H1 (cell line): ENCODE data around the gene NIPSNAP2. TPM values are rescaled to one million over a fixed set of nuclear protein-coding genes. Genes with fewer than 3 reads are reported as not detected.

Source experiments
- CHD1 ChIP-seq: IDR thresholded peaks from 2 replicates; pipeline ENCODE4 v1.6.1; 2012; ENCODE audit warnings: low read depth, low read length, improper control_type of control experiment
- CHD2 ChIP-seq: IDR thresholded peaks from 2 replicates; pipeline ENCODE4 v1.6.1; 2012; ENCODE audit warnings: low read length, improper control_type of control experiment
- CREB1 ChIP-seq: IDR thresholded peaks from 2 replicates; pipeline ENCODE4 v1.6.1; 2012; ENCODE audit warnings: inconsistent platforms
- FOSL1 ChIP-seq: IDR thresholded peaks from 2 replicates; pipeline ENCODE4 v1.6.1; 2011; ENCODE audit warnings: mild to moderate bottlenecking, low read depth, low read length, moderate library complexity; ENCODE audit not compliant: insufficient read depth
- HDAC2 ChIP-seq, 2 experiments: fragments of 300-600 bp in 1 of 2; sonication (generic) in 1 of 2; IDR thresholded peaks; 2 replicates each; pipeline ENCODE4 v1.6.1; 2011 to 2012; ENCODE audit warnings: low read depth in 2 of 2, low read length in 2 of 2, mild to moderate bottlenecking in 2 of 2, moderate library complexity in 2 of 2, borderline replicate concordance in 1 of 2, inconsistent platforms in 1 of 2
- JUND ChIP-seq: IDR thresholded peaks from 2 replicates; pipeline ENCODE4 v1.6.1; 2011; ENCODE audit warnings: mild to moderate bottlenecking, improper control_type of control experiment, low read length
- KDM4A ChIP-seq: IDR thresholded peaks from one replicate; pipeline ENCODE4 v1.7.1; 2012; ENCODE audit warnings: low read depth, mild to moderate bottlenecking, moderate library complexity, low read length, inconsistent platforms; ENCODE audit not compliant: severe bottlenecking
- KDM5A ChIP-seq: fragments of 200-600 bp; IDR thresholded peaks from 2 replicates; pipeline ENCODE4 v1.7.1; 2012; ENCODE audit warnings: mild to moderate bottlenecking, low read length, inconsistent platforms, mixed read lengths
- NANOG ChIP-seq: IDR thresholded peaks from 2 replicates; pipeline ENCODE4 v1.6.1; 2011; ENCODE audit warnings: low read length, low read depth, mild to moderate bottlenecking, inconsistent platforms; ENCODE audit not compliant: insufficient read depth, poor library complexity, severe bottlenecking
- PHF8 ChIP-seq: fragments of 200-600 bp; sonication (generic); conservative IDR thresholded peaks from 2 replicates; pipeline ENCODE4 v1.7.1; 2012; ENCODE audit warnings: low read depth, mild to moderate bottlenecking, inconsistent platforms, low read length, moderate library complexity
- POLR2AphosphoS5 ChIP-seq: IDR thresholded peaks from 2 replicates; pipeline ENCODE4 v1.6.1; 2011; ENCODE audit warnings: low read depth, low read length
- RAD21 ChIP-seq, 2 experiments: IDR thresholded peaks in 1 of 2; conservative IDR thresholded peaks in 1 of 2; 2 replicates each; pipeline ENCODE4 v1.6.1; 2011; ENCODE audit warnings: low read depth in 2 of 2, low read length in 2 of 2, improper control_type of control experiment in 1 of 2, inconsistent platforms in 1 of 2, mild to moderate bottlenecking in 1 of 2, moderate library complexity in 1 of 2
- RFX5 ChIP-seq: IDR thresholded peaks from 2 replicates; pipeline ENCODE4 v1.6.1; 2011; ENCODE audit warnings: low read depth, low read length, improper control_type of control experiment, borderline replicate concordance
- RNF2 ChIP-seq: fragments of 200-900, 300-1000 bp; sonication (generic); IDR thresholded peaks from 2 replicates; pipeline ENCODE4 v1.7.1; 2016; ENCODE audit warnings: borderline replicate concordance, low read depth, mild to moderate bottlenecking, antibody characterized with exemption, low read length; ENCODE audit not compliant: poor library complexity, severe bottlenecking; ENCODE audit errors: missing control alignments
- SIX5 ChIP-seq: IDR thresholded peaks from 2 replicates; pipeline ENCODE4 v1.6.1; 2011; ENCODE audit warnings: mild to moderate bottlenecking, low read depth, low read length
- SP2 ChIP-seq: IDR thresholded peaks from 2 replicates; pipeline ENCODE4 v1.6.1; 2012; ENCODE audit warnings: mild to moderate bottlenecking, low read length, inconsistent platforms
- YY1 ChIP-seq: IDR thresholded peaks from 2 replicates; pipeline ENCODE4 v1.6.1; 2011; ENCODE audit warnings: low read depth, mild to moderate bottlenecking, low read length
- polyA plus RNA-seq, 7 experiments: library from polyadenylated mRNA; depleted of rRNA in 3 of 7; stranded (reverse) in 5 of 7; unstranded in 2 of 7; fragments of >200 nt in 5 of 7; fragments of 200-250 nt in 2 of 7; gene quantifications; 1 replicate in 5 of 7; 2 replicates in 1 of 7; 4 replicates in 1 of 7; pipeline versions ENCODE4 v1.2.1 to v1.2.3, GENCODE V29; 2011 to 2013; ENCODE audit warnings: missing spikeins in 2 of 7, mixed read lengths in 2 of 7
- total RNA-seq: library from RNA; stranded (reverse); fragmentation: NEBNext Ultra II Directional; extraction: Animal tissue kit (Norgen Biotek cat#: 25700); gene quantifications from 2 replicates; pipeline ENCODE4 v1.2.1, GENCODE V29; 2021
- TF ChIP-seq, protein P1 (sequence below): IDR thresholded peaks from 2 replicates; pipeline ENCODE4 v1.6.1; 2011; ENCODE audit warnings: low read length, improper control_type of control experiment

NIPSNAP2 gene
- total and polyA plus RNA-seq, 2 of the 8 experiments (the other 6 are each of a cell fraction or from before 2014, with no cell fraction given): 31.1 to 45.2 TPM

DNA sequence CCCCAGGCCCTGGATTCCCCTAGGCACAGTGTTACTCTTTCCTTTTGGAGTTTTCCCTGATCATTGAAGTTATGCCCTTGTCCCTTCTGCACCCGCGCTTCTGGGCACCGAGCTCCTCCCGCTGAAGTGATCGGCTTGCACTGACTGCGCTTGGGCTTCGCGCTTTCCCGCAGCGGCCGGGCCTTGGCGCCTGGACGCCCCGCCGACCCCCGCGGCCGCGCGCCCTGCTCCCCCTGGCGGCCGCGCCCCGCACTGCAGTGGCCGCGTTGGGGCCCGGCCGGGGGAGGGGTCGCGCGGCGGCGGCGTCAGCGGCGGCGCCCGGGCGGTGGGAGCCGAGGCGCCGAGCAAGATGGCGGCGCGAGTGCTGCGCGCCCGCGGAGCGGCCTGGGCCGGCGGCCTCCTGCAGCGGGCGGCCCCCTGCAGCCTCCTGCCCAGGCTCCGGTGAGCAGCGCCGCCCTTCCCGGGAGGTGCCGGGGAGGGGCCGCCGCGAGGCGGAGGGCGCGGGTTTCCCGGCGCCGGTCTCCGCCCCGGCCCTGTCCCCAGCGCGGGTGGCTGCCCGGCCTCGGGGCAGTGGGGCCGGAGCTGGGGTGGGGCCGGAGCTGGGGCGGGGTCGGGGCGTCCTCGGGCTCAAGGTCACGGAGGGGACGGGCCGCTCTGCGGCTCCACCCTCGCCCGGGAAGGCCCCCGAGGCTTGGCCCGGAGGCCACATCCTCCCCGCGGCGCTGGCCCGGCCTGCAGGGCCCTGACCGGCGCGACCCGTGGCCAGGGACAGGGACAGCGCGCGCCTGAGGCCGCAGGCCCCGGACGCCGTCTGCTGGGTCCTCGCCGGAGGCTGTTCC is at the start of gene NIPSNAP2 (continued):
- TF ChIP-seq NANOG (no peak), CREB1 (peak; percentile 84), RFX5 (no peak), CHD2 (no peak), JUND (no peak), POLR2AphosphoS5 (peak; percentile 69), YY1 (peak; percentile 90; the same call in 1 of the 2 replicates), SP2 (no peak), CHD1 (no peak), KDM4A (peak; percentile 45), KDM5A (no peak), PHF8 (peak; percentile 95), FOSL1 (no peak), HDAC2 (IDR thresholded peaks at IDR 0.05; ENCODE audit: borderline replicate concordance in 1 of 2, low read depth in 2 of 2, low read length in 2 of 2) (no peak), SIX5 (no peak), RNF2 (no peak), RAD21 (IDR thresholded peaks at IDR 0.05 in 1 of 2, conservative IDR thresholded peaks at IDR 0.05 in 1 of 2; ENCODE audit: low read depth in 2 of 2, low read length in 2 of 2) (peak; percentile 31 to 65; a peak in 3 of 4 replicates)
- TF ChIP-seq, protein P1, sequence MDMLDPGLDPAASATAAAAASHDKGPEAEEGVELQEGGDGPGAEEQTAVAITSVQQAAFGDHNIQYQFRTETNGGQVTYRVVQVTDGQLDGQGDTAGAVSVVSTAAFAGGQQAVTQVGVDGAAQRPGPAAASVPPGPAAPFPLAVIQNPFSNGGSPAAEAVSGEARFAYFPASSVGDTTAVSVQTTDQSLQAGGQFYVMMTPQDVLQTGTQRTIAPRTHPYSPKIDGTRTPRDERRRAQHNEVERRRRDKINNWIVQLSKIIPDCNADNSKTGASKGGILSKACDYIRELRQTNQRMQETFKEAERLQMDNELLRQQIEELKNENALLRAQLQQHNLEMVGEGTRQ: no peak
